ENCODE results near the gene RAI1. TPM values are rescaled to one million over a fixed set of nuclear protein-coding genes. Genes with fewer than 3 reads are reported as not detected.
"Not testable (repeated sequence)": the region's sequence is repeated elsewhere in the genome, so short reads cannot be mapped to it uniquely, and the experiment has no call there.

The RAI1 gene
- total and polyA plus RNA-seq, 10 of the 15 experiments (the other 5 are each of a cell fraction or from before 2014, with no cell fraction given) = 0.66 to 37.7 (median 6.0) TPM

DNA sequence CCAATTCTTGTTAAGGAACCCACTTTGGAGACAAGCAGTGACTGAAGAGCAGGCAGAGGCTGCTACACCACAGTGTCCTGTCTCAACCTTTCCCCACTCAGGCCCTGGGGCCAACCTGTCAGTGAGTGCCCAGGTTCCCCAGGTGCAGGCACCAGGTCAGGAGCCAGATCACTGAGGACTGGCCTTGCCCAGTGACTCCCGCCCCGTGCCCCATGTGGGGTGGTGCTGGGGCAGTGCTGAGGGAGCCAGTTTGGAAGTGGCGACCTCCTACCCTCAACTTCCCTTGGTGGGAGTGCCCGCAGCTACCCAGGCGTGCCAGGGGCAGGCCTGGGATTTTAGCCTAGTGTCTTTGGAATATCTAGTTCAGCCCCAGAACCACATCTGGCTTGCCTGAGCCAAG is 126.2 kb downstream of the RAI1 start:
- Histone ChIP-seq H3K9ac (ENCODE audit: control insufficient read depth, insufficient read depth, low read length) (no peak overlapping the region), H3K4me1 (ENCODE audit: control insufficient read depth, insufficient read depth, low read length) (peaks cover 8% of the 10 kb centered on the region), H2AFZ (ENCODE audit: control insufficient read depth, low read depth, low read length) (no peak overlapping the region), H3K4me3 (no peak overlapping the region), H4K20me1 (ENCODE audit: control insufficient read depth, insufficient read depth) (peaks cover 5% of the 10 kb centered on the region; the same call in 1 of the 2 replicates), H3K9me3 (replicated peaks; ENCODE audit: control insufficient read depth, insufficient read depth, low read length) (no peaks in the 10 kb centered on the region), H3K27ac (ENCODE audit: control insufficient read depth, insufficient read depth) (no peak overlapping the region), H3K36me3 (ENCODE audit: control insufficient read depth in 2 of 2, insufficient read depth in 2 of 2, low read length in 1 of 2) (peaks cover 5 to 10% of the 10 kb centered on the region in 2 experiments; a peak in 3 of 4 replicates), H3K27me3 (replicated peaks in 1 of 2; ENCODE audit: control insufficient read depth in 2 of 2, insufficient read depth in 2 of 2, low read length in 1 of 2) (no peaks in the 10 kb centered on the region), H3K79me2 (ENCODE audit: control insufficient read depth, insufficient read depth, low read length) (no peaks in the 10 kb centered on the region), H3K4me2 (ENCODE audit: control insufficient read depth, insufficient read depth) (no peak overlapping the region)
- FAIRE-seq = no peak
- no peak for ATAC-seq
- ChIA-PET RAD21 (ENCODE audit: unreplicated experiment) (no interaction called here), POLR2A (no interaction called here), CTCF (interaction anchor here (0.7 to 0.8 kb wide), 2 partner anchors 23 to 131 kb away, joined by 3 read pairs; no protein-coding TSS in a partner anchor), SMC1A (ENCODE audit: uncharacterized antibody, unreplicated experiment) (interaction anchor here (1.6 to 1.7 kb wide), 2 partner anchors 47 to 54 kb away, joined by 5 to 6 read pairs; no protein-coding TSS in a partner anchor)
- in situ Hi-C loops (cut with MboI) = loop anchor here (5.0 kb wide), 1 partner anchor 225 kb away; no protein-coding TSS in a partner anchor
- TF ChIP-seq ZNF217 (IDR thresholded peaks at IDR 0.05) (no peak), TBL1XR1 (IDR thresholded peaks at IDR 0.05; ENCODE audit: low read depth, low read length) (no peak), ZSCAN29 (IDR thresholded peaks at IDR 0.05) (no peak), GABPA (IDR thresholded peaks at IDR 0.05; ENCODE audit: low read depth) (no peak), CBX5 (IDR thresholded peaks at IDR 0.05; ENCODE audit: low read depth) (no peak), SKIL (IDR thresholded peaks at IDR 0.05; ENCODE audit: low read depth, poor library complexity, severe bottlenecking) (no peak), JUNB (IDR thresholded peaks at IDR 0.05) (no peak), ESRRA (IDR thresholded peaks at IDR 0.05; ENCODE audit: low read length) (no peak), POU2F2 (IDR thresholded peaks at IDR 0.05; ENCODE audit: borderline replicate concordance, low read depth, low read length) (no peak), ZBED1 (IDR thresholded peaks at IDR 0.05; ENCODE audit: borderline replicate concordance) (no peak), SUPT20H (IDR thresholded peaks at IDR 0.05; ENCODE audit: borderline replicate concordance, control insufficient read depth, low read depth, low read length) (no peak), ATF7 (IDR thresholded peaks at IDR 0.05; ENCODE audit: low read depth) (no peak), IKZF1 (conservative IDR thresholded peaks at IDR 0.05) (no peak)
- TF ChIP-seq, protein P1, sequence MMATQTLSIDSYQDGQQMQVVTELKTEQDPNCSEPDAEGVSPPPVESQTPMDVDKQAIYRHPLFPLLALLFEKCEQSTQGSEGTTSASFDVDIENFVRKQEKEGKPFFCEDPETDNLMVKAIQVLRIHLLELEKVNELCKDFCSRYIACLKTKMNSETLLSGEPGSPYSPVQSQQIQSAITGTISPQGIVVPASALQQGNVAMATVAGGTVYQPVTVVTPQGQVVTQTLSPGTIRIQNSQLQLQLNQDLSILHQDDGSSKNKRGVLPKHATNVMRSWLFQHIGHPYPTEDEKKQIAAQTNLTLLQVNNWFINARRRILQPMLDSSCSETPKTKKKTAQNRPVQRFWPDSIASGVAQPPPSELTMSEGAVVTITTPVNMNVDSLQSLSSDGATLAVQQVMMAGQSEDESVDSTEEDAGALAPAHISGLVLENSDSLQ (IDR thresholded peaks at IDR 0.05) = no peak
- TF ChIP-seq, protein P2, sequence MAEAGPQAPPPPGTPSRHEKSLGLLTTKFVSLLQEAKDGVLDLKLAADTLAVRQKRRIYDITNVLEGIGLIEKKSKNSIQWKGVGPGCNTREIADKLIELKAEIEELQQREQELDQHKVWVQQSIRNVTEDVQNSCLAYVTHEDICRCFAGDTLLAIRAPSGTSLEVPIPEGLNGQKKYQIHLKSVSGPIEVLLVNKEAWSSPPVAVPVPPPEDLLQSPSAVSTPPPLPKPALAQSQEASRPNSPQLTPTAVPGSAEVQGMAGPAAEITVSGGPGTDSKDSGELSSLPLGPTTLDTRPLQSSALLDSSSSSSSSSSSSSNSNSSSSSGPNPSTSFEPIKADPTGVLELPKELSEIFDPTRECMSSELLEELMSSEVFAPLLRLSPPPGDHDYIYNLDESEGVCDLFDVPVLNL (IDR thresholded peaks at IDR 0.05; ENCODE audit: low read depth, low read length) = no peak
- intact Hi-C loops (cut with micrococcal nuclease; ENCODE audit: unreplicated experiment) = no loop called here
- 98% methylated on average over 5 of the region's 5 CpGs for WGBS (ENCODE audit: insufficient coverage, insufficient replicate concordance, low lambda C conversion rate, missing lambda C conversion rate)
- BruUV-seq (replicated peaks) = no TSS peak
- no peak for DNase-seq (ENCODE audit: low read depth, low spot score)

DNA sequence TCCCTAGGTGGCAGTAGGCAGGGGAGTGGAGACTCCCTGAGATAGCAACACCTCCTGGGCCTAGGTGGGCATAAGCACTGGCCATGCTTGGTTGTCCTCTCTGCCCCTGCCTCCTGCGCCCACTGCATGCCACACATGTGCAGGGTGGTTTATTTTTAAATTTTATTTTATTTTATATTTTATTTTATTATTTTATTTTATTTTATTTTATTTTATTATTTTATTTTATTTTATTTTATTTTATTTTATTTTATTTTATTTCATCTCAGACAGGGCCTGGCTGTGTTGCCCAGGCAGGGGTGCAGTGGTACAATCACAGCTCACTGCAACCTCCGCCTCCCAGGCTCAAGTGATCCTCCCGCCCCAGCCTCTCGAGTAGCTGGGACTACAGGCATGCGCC is 126.9 kb downstream of the RAI1 start:
- H3K4me1 ChIP-seq (ENCODE audit: control insufficient read depth, insufficient read depth, low read length); H3K27ac ChIP-seq (ENCODE audit: control insufficient read depth, insufficient read depth); H3K4me2 ChIP-seq (ENCODE audit: control insufficient read depth, insufficient read depth); H3K9ac ChIP-seq (ENCODE audit: control insufficient read depth, insufficient read depth, low read length); BruUV-seq (replicated peaks); ATAC-seq; H3K9me3 ChIP-seq (replicated peaks; ENCODE audit: control insufficient read depth, insufficient read depth, low read length); H4K20me1 ChIP-seq (ENCODE audit: control insufficient read depth, insufficient read depth); H3K79me2 ChIP-seq (ENCODE audit: control insufficient read depth, insufficient read depth, low read length); POLR2A ChIA-PET; H2AFZ ChIP-seq (ENCODE audit: control insufficient read depth, low read depth, low read length); DNase-seq (ENCODE audit: low read depth, low spot score); H3K27me3 ChIP-seq (replicated peaks in 1 of 2; ENCODE audit: control insufficient read depth in 2 of 2, insufficient read depth in 2 of 2, low read length in 1 of 2); H3K4me3 ChIP-seq; FAIRE-seq: not testable (repeated sequence)
- ChIA-PET CTCF (interaction anchor here (0.7 to 1.4 kb wide), 6 partner anchors 10 to 131 kb away, joined by 3 to 5 read pairs (median 3); no protein-coding TSS in a partner anchor), RAD21 (ENCODE audit: unreplicated experiment) (interaction anchor here (0.7 to 1.6 kb wide), 2 partner anchors 28 to 73 kb away, joined by 3 to 4 read pairs; no protein-coding TSS in a partner anchor), SMC1A (ENCODE audit: uncharacterized antibody, unreplicated experiment) (interaction anchor here (1.4 to 2.1 kb wide), 5 partner anchors 22 to 225 kb away, joined by 4 to 10 read pairs (median 6); no protein-coding TSS in a partner anchor)
- peaks cover 10 to 11% of the 10 kb centered on the region in 2 experiments; a peak in 3 of 4 replicates for H3K36me3 ChIP-seq (ENCODE audit: control insufficient read depth in 2 of 2, insufficient read depth in 2 of 2, low read length in 1 of 2)
- in situ Hi-C loops (cut with MboI) (loop anchor here (5.0 kb wide), 1 partner anchor 224 kb away; no protein-coding TSS in a partner anchor), intact Hi-C loops (cut with micrococcal nuclease; ENCODE audit: unreplicated experiment) (loop anchor here (2.0 kb wide), 1 partner anchor 111 kb away; no protein-coding TSS in a partner anchor)
- 97% methylated on average over 5 of the region's 5 CpGs for WGBS (ENCODE audit: insufficient coverage, insufficient replicate concordance, low lambda C conversion rate, missing lambda C conversion rate)
